ENCODE data around the gene CDKL4. TPM values are rescaled to one million over a fixed set of nuclear protein-coding genes. Genes with fewer than 3 reads are reported as not detected.

CDKL4 gene

GRCh38 chr2:39133215-39133851 lies 110.4 kb downstream of the CDKL4 start:
- no peak overlapping the region for H2BK120ac ChIP-seq (ENCODE audit: low read depth, low read length)
- H3K18ac ChIP-seq (ENCODE audit: low read depth in 1 of 2, low read length in 2 of 2): no peak overlapping the region
- no peak overlapping the region for H3K9ac ChIP-seq (ENCODE audit: low read length)
- H3K9me3 ChIP-seq (ENCODE audit: control insufficient read depth, low read length): no peaks in the 10 kb centered on the region
- H2BK15ac ChIP-seq (ENCODE audit: low read depth, poor library complexity, severe bottlenecking): no peak overlapping the region
- no peaks in the 10 kb centered on the region for H3K27me3 ChIP-seq (ENCODE audit: control insufficient read depth in 1 of 2, insufficient read depth in 1 of 2, low read length in 2 of 2)
- no peak overlapping the region for H3K4me3 ChIP-seq (ENCODE audit: insufficient read depth in 1 of 2, low read depth in 1 of 2, low read length in 2 of 2)
- H3K79me1 ChIP-seq (replicated peaks; ENCODE audit: low read length, poor library complexity, severe bottlenecking): no peaks in the 10 kb centered on the region
- H3K4me1 ChIP-seq (ENCODE audit: control insufficient read depth, insufficient read depth, low read depth, low read length): no peaks in the 10 kb centered on the region
- no peak for DNase-seq
- H2BK5ac ChIP-seq (ENCODE audit: low read depth, low read length, poor library complexity, severe bottlenecking): no peak overlapping the region
- no peak overlapping the region for H3K23ac ChIP-seq (ENCODE audit: low read length in 2 of 2)
- H2AK5ac ChIP-seq (ENCODE audit: low read length, severe bottlenecking): no peak overlapping the region
- H4K91ac ChIP-seq (ENCODE audit: low read length): no peak overlapping the region
- H3K27ac ChIP-seq (ENCODE audit: low read length, poor library complexity, severe bottlenecking): no peak overlapping the region
- no peak overlapping the region for H3K4ac ChIP-seq (ENCODE audit: low read depth in 1 of 2, low read length in 2 of 2)
- H2AFZ ChIP-seq (ENCODE audit: low read depth, low read length): no peak overlapping the region
- no peaks in the 10 kb centered on the region for H3K36me3 ChIP-seq (ENCODE audit: control insufficient read depth in 1 of 2, insufficient read depth in 2 of 2, low read depth in 1 of 2, low read length in 2 of 2)
- no peak overlapping the region for H4K8ac ChIP-seq (ENCODE audit: low read length)
- 81% methylated on average over 3 of the region's 3 CpGs for WGBS
- no peak overlapping the region for H3K14ac ChIP-seq (ENCODE audit: low read length in 2 of 2)
- no peak overlapping the region for H2BK12ac ChIP-seq (ENCODE audit: low read length in 2 of 2)
- no peak overlapping the region for H3K4me2 ChIP-seq (ENCODE audit: low read length, poor library complexity, severe bottlenecking)

- H2AK5ac ChIP-seq (ENCODE audit: low read length, severe bottlenecking): no peak overlapping the region
- H2BK120ac ChIP-seq (ENCODE audit: low read depth, low read length): no peak overlapping the region
- no peak overlapping the region for H2AFZ ChIP-seq (ENCODE audit: low read depth, low read length)
- H2BK12ac ChIP-seq (ENCODE audit: low read length in 2 of 2): no peak overlapping the region
- H4K91ac ChIP-seq (ENCODE audit: low read length): no peak overlapping the region
- H3K4ac ChIP-seq (ENCODE audit: low read depth in 1 of 2, low read length in 2 of 2): no peak overlapping the region
- H3K14ac ChIP-seq (ENCODE audit: low read length in 2 of 2): no peak overlapping the region
- no peaks in the 10 kb centered on the region for H3K27me3 ChIP-seq (ENCODE audit: control insufficient read depth in 1 of 2, insufficient read depth in 1 of 2, low read length in 2 of 2)
- no peaks in the 10 kb centered on the region for H3K9me3 ChIP-seq (ENCODE audit: control insufficient read depth, low read length)
- H3K36me3 ChIP-seq (ENCODE audit: control insufficient read depth in 1 of 2, insufficient read depth in 2 of 2, low read depth in 1 of 2, low read length in 2 of 2): no peaks in the 10 kb centered on the region
- H2BK15ac ChIP-seq (ENCODE audit: low read depth, poor library complexity, severe bottlenecking): no peak overlapping the region
- peaks cover 1% of the 10 kb centered on the region for H3K79me1 ChIP-seq (replicated peaks; ENCODE audit: low read length, poor library complexity, severe bottlenecking)
- H3K18ac ChIP-seq (ENCODE audit: low read depth in 1 of 2, low read length in 2 of 2): no peak overlapping the region
- WGBS: 75% methylated on average over 1 of the region's 1 CpG
- no peak overlapping the region for H2BK5ac ChIP-seq (ENCODE audit: low read depth, low read length, poor library complexity, severe bottlenecking)
- no peak overlapping the region for H3K4me2 ChIP-seq (ENCODE audit: low read length, poor library complexity, severe bottlenecking)
- H4K8ac ChIP-seq (ENCODE audit: low read length): no peak overlapping the region
- H3K9ac ChIP-seq (ENCODE audit: low read length): peak overlapping the region; percentile 82
- no peak overlapping the region for H3K27ac ChIP-seq (ENCODE audit: low read length, poor library complexity, severe bottlenecking)
- DNase-seq: peak; percentile 38
- H3K23ac ChIP-seq (ENCODE audit: low read length in 2 of 2): no peak overlapping the region
- no peak overlapping the region for H3K4me3 ChIP-seq (ENCODE audit: insufficient read depth in 1 of 2, low read depth in 1 of 2, low read length in 2 of 2)
- H3K4me1 ChIP-seq (ENCODE audit: control insufficient read depth, insufficient read depth, low read depth, low read length): peaks cover 3% of the 10 kb centered on the region
Measured at GRCh38 chr2:39128919-39129391, 114.8 kb downstream of the CDKL4 start.

GRCh38 chr2:39127973-39128372 lies 115.8 kb downstream of the CDKL4 start:
- Histone ChIP-seq H3K36me3 (ENCODE audit: control insufficient read depth in 1 of 2, insufficient read depth in 2 of 2, low read depth in 1 of 2, low read length in 2 of 2) (no peaks in the 10 kb centered on the region), H2AFZ (ENCODE audit: low read depth, low read length) (no peak overlapping the region), H4K91ac (ENCODE audit: low read length) (no peak overlapping the region), H2BK12ac (ENCODE audit: low read length in 2 of 2) (no peak overlapping the region), H3K23ac (ENCODE audit: low read length in 2 of 2) (peak overlapping the region in 1 of 2 experiments; percentile 69), H3K79me1 (replicated peaks; ENCODE audit: low read length, poor library complexity, severe bottlenecking) (peaks cover 9% of the 10 kb centered on the region), H3K18ac (ENCODE audit: low read depth in 1 of 2, low read length in 2 of 2) (no peak overlapping the region), H4K8ac (ENCODE audit: low read length) (no peak overlapping the region), H3K14ac (ENCODE audit: low read length in 2 of 2) (peak overlapping the region in 1 of 2 experiments; percentile 41), H3K27ac (ENCODE audit: low read length, poor library complexity, severe bottlenecking) (no peak overlapping the region), H3K27me3 (ENCODE audit: control insufficient read depth in 1 of 2, insufficient read depth in 1 of 2, low read length in 2 of 2) (no peaks in the 10 kb centered on the region), H2AK5ac (ENCODE audit: low read length, severe bottlenecking) (no peak overlapping the region), H2BK120ac (ENCODE audit: low read depth, low read length) (peak overlapping the region; percentile 34), H3K4me2 (ENCODE audit: low read length, poor library complexity, severe bottlenecking) (no peak overlapping the region), H3K4ac (ENCODE audit: low read depth in 1 of 2, low read length in 2 of 2) (no peak overlapping the region), H2BK5ac (ENCODE audit: low read depth, low read length, poor library complexity, severe bottlenecking) (no peak overlapping the region), H3K9me3 (ENCODE audit: control insufficient read depth, low read length) (no peaks in the 10 kb centered on the region), H3K4me1 (ENCODE audit: control insufficient read depth, insufficient read depth, low read depth, low read length) (peaks cover 10% of the 10 kb centered on the region), H3K4me3 (ENCODE audit: insufficient read depth in 1 of 2, low read depth in 1 of 2, low read length in 2 of 2) (peak overlapping the region in 1 of 2 experiments; percentile 7), H2BK15ac (ENCODE audit: low read depth, poor library complexity, severe bottlenecking) (no peak overlapping the region), H3K9ac (ENCODE audit: low read length) (peak overlapping the region; percentile 82)
- WGBS: no CpG with 5 or more reads among the region's 1 CpG
- no peak for DNase-seq

Small RNAs within 50 kb of the gene (small RNA-seq; reads per million reads assigned to genes)
- not detected for gene RF00019 (ENCODE audit: low read depth)
- gene RF00272 (ENCODE audit: low read depth): not detected

Data from mesenchymal stem cell (in vitro differentiated cells and primary cell).